GM19455 (cell line): Measurements from ENCODE around the gene ZGPAT.

Experiments
- ATAC-seq: cut with Tn5 transposase; IDR thresholded peaks from one replicate; pipeline ENCODE4 v1.9.1; 2021; ENCODE audit not compliant: unreplicated experiment

ZGPAT gene

DNA sequence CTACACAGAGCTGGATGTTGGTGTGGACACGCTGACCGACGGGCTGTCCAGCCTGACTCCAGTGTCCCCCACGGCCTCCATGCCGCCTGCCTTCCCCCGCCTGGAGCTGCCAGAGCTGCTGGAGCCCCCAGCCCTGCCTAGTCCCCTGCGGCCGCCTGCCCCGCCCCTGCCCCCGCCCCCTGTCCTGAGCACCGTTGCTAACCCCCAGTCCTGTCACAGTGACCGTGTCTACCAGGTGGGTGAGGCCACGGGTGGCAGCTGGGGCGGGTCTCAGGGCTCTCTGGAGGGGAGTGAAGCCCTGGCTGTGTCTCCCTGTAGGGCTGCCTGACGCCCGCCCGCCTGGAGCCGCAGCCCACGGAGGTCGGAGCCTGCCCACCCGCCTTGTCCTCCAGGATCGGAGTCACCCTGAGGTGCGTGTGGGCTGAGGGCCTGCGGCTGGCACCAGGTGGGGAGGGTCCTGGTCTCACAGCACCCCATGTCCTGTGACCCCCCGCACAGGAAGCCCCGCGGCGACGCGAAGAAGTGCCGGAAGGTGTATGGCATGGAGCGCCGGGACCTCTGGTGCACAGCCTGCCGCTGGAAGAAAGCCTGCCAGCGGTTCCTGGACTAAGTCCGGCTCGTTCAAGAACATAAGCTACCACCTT is 34.7 kb downstream of the ZGPAT start:
- no peak for ATAC-seq

DNA sequence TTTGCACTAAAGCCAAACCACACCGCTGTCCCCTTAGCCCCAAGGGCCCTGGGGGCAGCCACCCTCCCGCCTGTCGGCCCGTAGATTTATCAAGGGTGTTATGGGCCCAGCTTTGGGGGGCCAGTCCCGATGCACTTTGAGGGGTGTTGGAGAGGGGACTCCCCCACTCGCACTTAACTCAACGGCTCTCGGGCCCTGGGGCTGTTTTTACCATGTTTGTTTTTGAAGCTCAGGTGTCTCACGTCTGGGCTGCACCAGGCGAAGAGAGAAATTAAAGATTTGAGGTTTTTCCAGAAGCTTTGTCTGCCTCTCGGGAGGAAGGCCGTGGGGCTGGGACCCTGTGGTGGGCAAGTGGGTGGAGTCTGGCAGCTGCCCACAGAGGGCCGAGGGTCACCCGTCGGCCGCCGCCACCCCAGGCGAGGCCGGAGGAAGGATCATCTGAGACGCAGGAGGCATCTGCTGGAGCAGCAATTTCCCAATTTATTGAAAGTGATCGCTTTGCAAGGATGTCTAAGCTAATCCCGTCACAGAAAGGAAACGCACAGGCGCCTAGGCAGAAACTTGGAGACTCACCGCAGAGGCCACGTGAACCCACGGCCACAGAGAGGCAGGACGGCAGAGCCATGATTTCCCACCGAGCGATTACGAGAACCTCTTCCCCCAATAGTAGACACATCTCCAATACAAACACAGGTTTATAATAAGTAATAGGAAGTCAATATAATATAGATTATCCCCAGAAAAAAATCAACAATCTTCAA is 35.6 kb downstream of the ZGPAT start:
- ATAC-seq = no peak

DNA sequence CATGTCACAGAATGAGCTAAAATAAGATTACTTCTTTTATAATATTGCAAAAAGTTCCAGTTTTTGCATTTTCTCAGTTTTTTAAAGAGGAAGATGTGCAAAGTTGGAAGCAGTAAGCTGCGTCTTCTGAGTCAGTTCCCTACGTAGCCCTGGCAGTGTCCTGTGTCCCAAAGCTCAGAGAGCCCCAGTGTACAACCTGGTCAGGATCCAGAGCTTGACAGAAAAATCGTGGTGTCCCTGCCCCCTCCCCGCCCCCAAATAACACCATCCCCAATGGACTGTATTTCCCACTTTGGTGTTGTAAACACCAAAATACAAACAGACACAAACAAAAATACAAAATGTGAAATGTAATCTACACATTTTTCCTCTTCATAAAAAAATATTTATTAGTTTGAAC is 36.3 kb downstream of the ZGPAT start:
- no peak for ATAC-seq

DNA sequence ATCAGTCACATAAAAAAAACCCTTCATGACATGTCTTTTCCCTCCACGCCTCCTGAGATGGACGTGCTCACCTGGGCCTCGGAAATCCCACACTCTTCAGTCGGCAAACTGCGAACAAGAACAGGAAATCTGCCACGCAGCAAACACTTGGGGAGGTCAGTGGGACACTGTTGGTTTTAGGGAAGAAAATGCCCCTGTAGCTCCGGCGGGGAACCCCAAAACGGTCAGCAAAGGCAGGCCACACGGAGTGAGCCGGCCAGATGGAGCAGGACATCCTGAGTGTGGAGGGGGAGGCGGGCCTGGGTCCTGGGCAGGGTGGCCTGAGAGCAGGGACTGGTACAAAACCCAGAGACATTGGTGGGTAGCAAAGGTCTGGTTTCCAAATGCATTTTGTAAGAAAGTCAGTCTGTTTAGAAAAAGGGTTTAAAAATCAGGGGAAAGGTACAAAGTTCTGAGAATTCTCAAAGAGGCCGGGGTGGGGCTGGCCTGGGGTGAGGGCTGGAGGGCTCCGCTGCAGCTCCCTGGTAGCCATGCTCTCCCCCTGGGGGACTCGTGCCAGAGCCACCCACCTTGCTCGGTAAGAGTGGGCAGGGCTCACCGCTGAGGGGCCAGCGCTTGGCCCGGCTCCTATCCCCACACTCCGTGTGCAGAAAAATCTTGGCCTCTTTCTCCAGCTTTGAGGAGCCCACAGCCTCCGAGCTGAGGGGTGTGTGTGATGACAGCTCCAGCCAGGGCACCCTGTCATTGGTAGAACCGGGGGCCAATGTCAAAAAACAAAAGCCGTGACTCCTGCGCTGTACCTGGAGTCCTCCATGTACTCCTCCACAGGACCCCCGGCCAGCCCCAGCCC is 37.0 kb downstream of the ZGPAT start:
- ATAC-seq = no peak

GRCh38 chr20:63745424-63745805 is 37.6 kb downstream of the ZGPAT start:
- no peak for ATAC-seq

GRCh38 chr20:63745961-63746731 is 38.3 kb downstream of the ZGPAT start:
- ATAC-seq = no peak

DNA sequence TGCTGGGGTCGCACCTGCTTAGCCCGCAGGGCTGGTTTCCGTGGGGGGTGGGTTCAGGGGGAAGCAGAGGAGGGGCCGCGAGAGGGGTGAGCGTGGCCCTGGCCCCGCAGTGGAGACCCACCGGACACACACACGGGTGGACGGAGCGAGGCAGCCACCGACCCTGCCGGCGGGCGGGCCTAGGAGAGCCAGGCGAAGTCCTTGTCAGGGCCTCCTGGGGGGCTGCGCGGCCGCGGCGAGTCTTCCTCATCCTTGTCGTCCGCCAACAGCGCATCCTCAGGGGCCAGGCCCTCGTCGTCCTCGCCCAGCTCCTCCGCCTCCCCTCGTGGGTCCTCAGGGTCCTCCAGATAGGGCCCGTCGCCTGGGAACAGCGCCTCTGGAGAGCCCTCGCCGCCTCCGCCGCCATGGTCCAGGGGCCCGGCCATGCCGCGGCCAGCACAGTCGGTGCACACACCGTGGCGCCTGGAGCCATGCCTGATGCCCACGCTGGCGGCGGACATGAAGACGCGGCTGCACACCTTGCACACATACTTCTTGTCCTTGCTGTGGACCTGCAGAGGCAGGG is 39.0 kb downstream of the ZGPAT start:
- no peak for ATAC-seq

- ATAC-seq = no peak
Observed at GRCh38 chr20:63747622-63748069, 39.8 kb downstream of the ZGPAT start.

DNA sequence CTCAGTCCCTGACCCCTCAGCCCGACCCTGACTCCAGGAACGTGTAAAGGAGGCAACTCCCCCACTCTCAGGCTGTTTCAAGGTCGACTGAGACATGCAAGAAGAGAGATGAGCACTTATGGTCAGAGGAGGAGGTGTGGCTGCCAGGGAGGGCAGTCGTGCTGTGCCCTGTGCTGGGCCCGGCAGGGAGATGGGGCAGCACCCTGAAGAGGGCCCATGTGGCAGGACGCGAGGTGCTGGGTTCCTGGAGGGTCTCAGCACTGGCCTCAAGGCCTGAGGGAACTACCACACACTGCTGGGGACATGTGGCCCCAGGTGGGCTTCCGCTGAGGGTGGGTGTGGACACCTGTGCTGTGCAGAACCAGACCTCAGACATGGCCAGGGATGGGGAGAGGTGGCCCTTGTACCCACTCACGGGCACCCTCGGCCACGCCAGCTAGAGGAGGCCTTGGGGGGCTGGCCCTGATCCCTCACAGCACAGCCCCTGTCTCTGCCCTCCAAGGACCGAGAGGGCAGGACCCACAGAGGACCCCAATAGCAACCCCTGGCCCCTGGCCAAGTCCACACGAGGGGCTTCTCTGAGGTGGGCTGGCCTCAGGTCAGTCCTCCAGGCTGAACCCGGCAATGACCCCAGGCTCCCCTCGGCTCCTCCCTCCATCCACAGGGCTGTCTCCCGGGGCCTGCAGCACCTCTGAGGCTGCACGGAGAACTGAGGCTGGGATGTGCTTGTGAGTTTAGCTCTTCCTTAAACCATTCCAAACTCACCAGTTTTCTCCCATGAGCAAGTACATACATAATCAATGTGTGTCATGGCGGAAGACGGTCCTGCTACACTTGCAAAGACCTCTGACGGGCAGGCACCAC is 40.5 kb downstream of the ZGPAT start:
- no peak for ATAC-seq

- no peak for ATAC-seq
Observed at GRCh38 chr20:63748934-63749270, 41.1 kb downstream of the ZGPAT start.

DNA sequence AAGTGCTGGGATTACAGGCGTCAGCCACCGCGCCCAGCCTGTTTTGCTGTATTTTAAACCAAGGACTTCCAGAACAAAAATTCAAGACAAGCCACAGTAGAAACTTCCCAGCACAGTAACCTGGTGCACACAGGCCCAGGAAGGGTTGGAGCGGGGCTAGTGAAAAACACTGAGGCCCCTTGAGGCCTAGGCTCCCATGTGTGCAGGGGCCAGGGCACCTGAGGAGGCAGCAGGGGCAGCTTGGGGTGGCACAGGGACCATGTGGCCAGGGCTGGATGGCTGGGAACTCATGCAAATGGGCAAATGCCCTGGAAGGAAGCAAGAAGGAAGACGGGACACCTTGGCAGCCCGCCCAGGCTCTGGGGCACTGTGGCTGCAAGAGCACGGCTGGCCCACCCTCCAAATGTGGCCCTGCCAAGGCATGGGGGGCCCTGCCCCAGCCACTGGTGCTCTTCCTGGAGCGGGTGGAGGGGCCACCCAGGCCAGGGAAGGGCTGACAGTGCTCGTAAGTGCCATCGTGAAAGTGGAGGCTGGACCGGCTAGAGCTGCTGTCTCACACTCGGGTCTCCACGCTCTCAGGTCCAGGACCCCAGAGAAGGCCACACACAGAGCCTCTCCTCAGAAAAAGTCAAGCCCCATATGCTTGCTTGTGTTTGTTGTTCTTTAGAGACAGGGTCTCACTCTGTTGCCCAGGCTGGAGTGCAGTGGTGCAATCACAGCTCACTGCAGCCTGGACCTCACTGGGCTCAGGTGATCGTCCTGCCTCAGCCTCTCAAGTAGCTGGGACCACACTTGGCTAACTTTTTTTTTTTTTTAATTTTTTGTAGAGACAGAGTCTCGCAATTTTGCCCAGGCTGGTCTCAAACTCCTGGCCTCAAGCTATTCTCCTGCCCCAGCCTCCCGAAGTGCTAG is 42.0 kb downstream of the ZGPAT start:
- no peak for ATAC-seq

DNA sequence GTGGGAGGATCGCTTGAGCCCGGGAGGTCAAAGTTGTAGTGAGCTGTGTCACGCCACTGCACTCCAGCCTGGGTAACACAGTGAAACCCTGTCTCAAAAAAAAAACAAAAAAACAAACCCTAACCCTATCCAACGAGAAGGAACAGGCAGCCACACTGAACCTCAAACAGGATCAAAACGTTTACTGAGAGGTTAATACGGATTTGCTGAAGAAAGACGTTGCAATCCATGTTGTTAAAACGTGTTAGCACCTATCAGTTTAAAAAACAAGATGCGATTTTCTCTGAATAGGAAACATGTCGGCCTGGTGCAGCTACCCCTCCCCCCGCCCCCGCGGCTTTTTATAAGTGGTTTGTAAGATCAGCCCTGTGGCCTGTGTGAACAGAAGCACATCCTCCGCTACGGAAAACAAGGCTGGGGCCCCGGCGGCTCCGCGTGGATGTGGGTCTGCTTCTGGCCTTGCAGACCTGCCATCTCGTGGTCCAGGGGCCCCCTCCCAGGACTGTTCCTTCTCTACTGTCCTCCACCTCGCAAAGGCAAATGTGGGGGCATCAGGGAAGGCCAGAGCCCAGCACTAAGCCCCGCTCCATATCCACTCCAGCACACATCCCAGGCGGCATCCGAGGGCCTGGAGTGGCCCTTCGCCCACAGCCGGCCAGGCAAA is 43.1 kb downstream of the ZGPAT start:
- no peak for ATAC-seq

- no peak for ATAC-seq
Observed at GRCh38 chr20:63751471-63752271, 43.8 kb downstream of the ZGPAT start.

GRCh38 chr20:63752411-63753101 is 44.7 kb downstream of the ZGPAT start:
- no peak for ATAC-seq

- no peak for ATAC-seq
Observed at GRCh38 chr20:63753381-63753780, 45.5 kb downstream of the ZGPAT start.

- ATAC-seq = no peak
Observed at GRCh38 chr20:63754008-63754407, 46.2 kb downstream of the ZGPAT start.
